Activated B cell treated with CpG ODN at 0.5 μM for 24 hours (primary cell): ENCODE results near the gene ZCWPW1. TPM values are rescaled to one million over a fixed set of nuclear protein-coding genes. Genes with fewer than 3 reads are reported as not detected.

ENCODE experiments used
- ATAC-seq: fragments of 200-7000 bp; cut with Tn5 transposase; one replicate; pipeline ENCODE4 v1.10.0; 2021; ENCODE audit warnings: low read depth, mild to moderate bottlenecking, moderate library complexity
- CTCF ChIA-PET: fragments of 350-600 bp; sonication (Branson Sonifier 250); formaldehyde crosslinking; loops from one replicate; lab custom pipeline; 2021; ENCODE audit warnings: antibody characterized with exemption; lab: Charles Lee
- POLR2A ChIA-PET: fragments of 350-600 bp; sonication (Branson Sonifier 250); formaldehyde crosslinking; loops from one replicate; lab custom pipeline; 2021; ENCODE audit warnings: antibody characterized with exemption; lab: Charles Lee
- DNase-seq: peaks from one replicate; pipeline ENCODE4 v3.0.0; 2022
- H3K27ac Mint-ChIP-seq: one replicate; pipeline ENCODE4 v1.8.0; 2020; ENCODE audit warnings: mixed read lengths
- H3K27me3 Mint-ChIP-seq: one replicate; pipeline ENCODE4 v1.8.0; 2021; ENCODE audit warnings: mixed read lengths
- H3K36me3 Mint-ChIP-seq: one replicate; pipeline ENCODE4 v1.8.0; 2021; ENCODE audit warnings: low read depth, mixed read lengths
- H3K4me1 Mint-ChIP-seq: one replicate; pipeline ENCODE4 v1.8.0; 2021; ENCODE audit warnings: mixed read lengths
- H3K4me3 Mint-ChIP-seq: one replicate; pipeline ENCODE4 v1.8.0; 2020; ENCODE audit warnings: mild to moderate bottlenecking, mixed read lengths
- H3K9me3 Mint-ChIP-seq: one replicate; pipeline ENCODE4 v1.8.0; 2020; ENCODE audit warnings: mixed read lengths
- CTCF ChIP-seq: fragments of 200-600 bp; IDR thresholded peaks from one replicate; pipeline ENCODE4 v1.8.0; 2022; ENCODE audit warnings: antibody characterized with exemption, mild to moderate bottlenecking
- intact Hi-C: fragments of 100-400 bp; cut with micrococcal nuclease; formaldehyde crosslinking; loops from one replicate; pipeline ENCODE4 v1.15.1; 2024
- total RNA-seq: library from RNA; stranded (reverse); gene quantifications from 2 replicates; pipeline ENCODE4 v1.2.3, GENCODE V29; 2022

The ZCWPW1 gene
- total RNA-seq, 1 donor from 2014 or later: 10.8 TPM

GRCh38 chr7:100373261-100373831 lies 55.2 kb downstream of the ZCWPW1 start, which contains the start of gene PILRA:
Gene PILRA (plus strand): TSS chr7:100373487. CDS start chr7:100373657, 170 bp downstream.
- Mint-ChIP-seq H3K36me3 (no peaks in the 10 kb centered on the region), H3K4me1 (peaks cover 62% of the 10 kb centered on the region), H3K27me3 (no peaks in the 10 kb centered on the region), H3K4me3 (no peak within 1 kb of the TSS), H3K27ac (peak within 1 kb of the TSS; percentile 59), H3K9me3 (no peaks in the 10 kb centered on the region)
- no peak for ATAC-seq
- intact Hi-C loops: no loop called here
- TF ChIP-seq CTCF: no peak
- POLR2A ChIA-PET: no interaction called here
- CTCF ChIA-PET: interaction anchor here (1.2 to 1.5 kb wide), 2 partner anchors 29 to 34 kb away, joined by 3 to 10 read pairs; no protein-coding TSS in a partner anchor
- no peak for DNase-seq

- intact Hi-C loops: no loop called here
- DNase-seq: no peak
- CTCF ChIA-PET: interaction anchor here (1.4 kb wide), 1 partner anchor 35 kb away, joined by 7 read pairs; no protein-coding TSS in a partner anchor
- Mint-ChIP-seq H3K36me3 (no peaks in the 10 kb centered on the region), H3K4me3 (no peak overlapping the region), H3K27ac (peak overlapping the region; percentile 59), H3K27me3 (no peaks in the 10 kb centered on the region), H3K9me3 (no peaks in the 10 kb centered on the region), H3K4me1 (peaks cover 68% of the 10 kb centered on the region)
- no peak for TF ChIP-seq CTCF
- POLR2A ChIA-PET: interaction anchor here (0.9 kb wide), 1 partner anchor 56 kb away, joined by 3 read pairs; the partner anchor contains the start of gene ZCWPW1
- no peak for ATAC-seq
These were observed 55.8 kb downstream of the ZCWPW1 start for GRCh38 chr7:100372694-100373093.

- ATAC-seq (no peak), DNase-seq (no peak)
- H3K27ac Mint-ChIP-seq: peak overlapping the region; percentile 91
- H3K36me3 Mint-ChIP-seq: no peaks in the 10 kb centered on the region
- no peak overlapping the region for H3K4me3 Mint-ChIP-seq
- TF ChIP-seq CTCF: no peak
- no peaks in the 10 kb centered on the region for H3K9me3 Mint-ChIP-seq
- ChIA-PET CTCF (interaction anchor here (1.4 kb wide), 1 partner anchor 35 kb away, joined by 7 read pairs; no protein-coding TSS in a partner anchor), POLR2A (interaction anchor here (0.6 to 0.9 kb wide), 2 partner anchors 8 to 57 kb away, joined by 3 read pairs; partner anchors contain the start of gene ZCWPW1)
- no peaks in the 10 kb centered on the region for H3K27me3 Mint-ChIP-seq
- intact Hi-C loops: no loop called here
- H3K4me1 Mint-ChIP-seq: peaks cover 73% of the 10 kb centered on the region
These were observed 56.2 kb downstream of the ZCWPW1 start for GRCh38 chr7:100372256-100372655.

- Mint-ChIP-seq H3K27me3 (no peaks in the 10 kb centered on the region), H3K36me3 (no peaks in the 10 kb centered on the region), H3K9me3 (no peaks in the 10 kb centered on the region), H3K4me1 (peaks cover 79% of the 10 kb centered on the region), H3K27ac (peak overlapping the region; percentile 91), H3K4me3 (no peak overlapping the region)
- no peak for ATAC-seq
- ChIA-PET CTCF (interaction anchor here (1.4 kb wide), 1 partner anchor 36 kb away, joined by 7 read pairs; no protein-coding TSS in a partner anchor), POLR2A (interaction anchor here (0.6 to 0.9 kb wide), 2 partner anchors 7 to 57 kb away, joined by 3 read pairs; partner anchors contain the start of gene ZCWPW1)
- DNase-seq: no peak
- intact Hi-C loops: no loop called here
- TF ChIP-seq CTCF: no peak
These were observed 56.8 kb downstream of the ZCWPW1 start for GRCh38 chr7:100371561-100372171.

- Mint-ChIP-seq H3K36me3 (no peaks in the 10 kb centered on the region), H3K9me3 (no peaks in the 10 kb centered on the region), H3K4me1 (peaks cover 88% of the 10 kb centered on the region), H3K4me3 (no peak overlapping the region), H3K27ac (peak overlapping the region; percentile 91), H3K27me3 (no peaks in the 10 kb centered on the region)
- ATAC-seq (no peak), DNase-seq (no peak)
- TF ChIP-seq CTCF: no peak
- ChIA-PET CTCF (interaction anchor here (1.0 kb wide), 1 partner anchor 37 kb away, joined by 3 read pairs; no protein-coding TSS in a partner anchor), POLR2A (interaction anchor here (1.3 kb wide), 1 partner anchor 58 kb away, joined by 7 read pairs; the partner anchor contains the start of genes MEPCE and ZCWPW1)
- intact Hi-C loops: no loop called here
These were observed 57.8 kb downstream of the ZCWPW1 start for GRCh38 chr7:100370746-100371145.
